Transverse colon (tissue), 4 donors: ENCODE measurements around the gene MAGOHB. TPM values are rescaled to one million over a fixed set of nuclear protein-coding genes. Genes with fewer than 3 reads are reported as not detected.

Experiments
- DNase-seq: peaks from one replicate; pipeline ENCODE4 v3.0.0-alpha.2; 2019
- H3K27ac ChIP-seq, 4 donors: fragments of 200-600 bp; sonication (generic); 2 replicates each; pipeline ENCODE4 v1.5.1; 2016 to 2018; ENCODE audit warnings: inconsistent platforms in 4 of 4
- H3K27me3 ChIP-seq: fragments of 200-600 bp; sonication (generic); 2 replicates; pipeline ENCODE4 v1.5.1; 2017; ENCODE audit warnings: inconsistent platforms
- H3K36me3 ChIP-seq, 4 donors: fragments of 200-600 bp; sonication (generic); 2 replicates each; pipeline ENCODE4 v1.5.1; 2017 to 2019; ENCODE audit warnings: inconsistent platforms in 4 of 4
- H3K4me1 ChIP-seq, 4 donors: fragments of 200-600 bp; sonication (generic); 2 replicates each; pipeline ENCODE4 v1.5.1; 2017 to 2020; ENCODE audit warnings: inconsistent platforms in 4 of 4
- H3K4me3 ChIP-seq, 4 donors: fragments of 200-600 bp; sonication (generic); 1 replicate in 1 of 4; 2 replicates in 3 of 4; pipeline versions ENCODE4 v1.5.1 to v1.6.1; 2017 to 2019; ENCODE audit warnings: inconsistent platforms in 4 of 4
- H3K9me3 ChIP-seq, 2 donors: fragments of 200-600 bp; sonication (generic); 2 replicates each; pipeline ENCODE4 v1.5.1; 2017 to 2019; ENCODE audit warnings: inconsistent platforms in 2 of 2
- EP300 ChIP-seq: sonication (generic); formaldehyde crosslinking; IDR thresholded peaks from one replicate; pipeline ENCODE4 v1.6.1; 2017; ENCODE audit warnings: antibody characterized with exemption, low read depth
- POLR2A ChIP-seq: fragments of 450-650 bp; IDR thresholded peaks from one replicate; pipeline ENCODE4 v1.6.1; 2016; ENCODE audit warnings: antibody characterized with exemption, mild to moderate bottlenecking, moderate library complexity
- POLR2AphosphoS5 ChIP-seq, 3 donors: sonication (generic); formaldehyde crosslinking; IDR thresholded peaks; one replicate each; pipeline ENCODE4 v1.6.1; 2016; ENCODE audit warnings: antibody characterized with exemption in 3 of 3
- WGBS, 2 donors: methylation state at CpG; one replicate each; pipeline ENCODE4 v1.1.5; 2018; ENCODE audit warnings: low coverage in 1 of 2; 5-methylcytosine and 5-hydroxymethylcytosine counted together
- in situ Hi-C, 4 donors: fragments of 200-750 bp; cut with MboI; loops; one replicate each; pipeline versions ENCODE4 v1.15.0 to v1.15.1; 2017; ENCODE audit warnings: low sequenced_read_pairs in 3 of 4, low pct_ligation_motif_present in 1 of 4, low pct_unique_long_range_greater_than_20kb in 1 of 4
- intact Hi-C: fragments of 100-400 bp; cut with DNase I; formaldehyde crosslinking; loops from one replicate; pipeline ENCODE4 v1.15.1; 2023; ENCODE audit warnings: low total_unique reads
- total RNA-seq, 4 donors: library from RNA; depleted of rRNA; stranded (reverse); fragments of >200 nt; gene quantifications; one replicate each; pipeline ENCODE4 v1.1.0, GENCODE V29; 2016
- TF ChIP-seq, protein P1 (sequence below), 5 experiments: fragments of 200-600 bp in 3 of 5; fragments of 450-650 bp in 2 of 5; sonication (generic) in 3 of 5; IDR thresholded peaks; 1 replicate in 2 of 5; 2 replicates in 3 of 5; pipeline ENCODE4 v1.5.1; 2016 to 2017; ENCODE audit warnings: antibody characterized with exemption in 5 of 5, inconsistent platforms in 3 of 5, mild to moderate bottlenecking in 2 of 5, moderate library complexity in 1 of 5

MAGOHB gene
- total RNA-seq, 4 donors from 2014 or later, result 0.75 to 9.7 (median 8.1) TPM; not detected in 1

DNA sequence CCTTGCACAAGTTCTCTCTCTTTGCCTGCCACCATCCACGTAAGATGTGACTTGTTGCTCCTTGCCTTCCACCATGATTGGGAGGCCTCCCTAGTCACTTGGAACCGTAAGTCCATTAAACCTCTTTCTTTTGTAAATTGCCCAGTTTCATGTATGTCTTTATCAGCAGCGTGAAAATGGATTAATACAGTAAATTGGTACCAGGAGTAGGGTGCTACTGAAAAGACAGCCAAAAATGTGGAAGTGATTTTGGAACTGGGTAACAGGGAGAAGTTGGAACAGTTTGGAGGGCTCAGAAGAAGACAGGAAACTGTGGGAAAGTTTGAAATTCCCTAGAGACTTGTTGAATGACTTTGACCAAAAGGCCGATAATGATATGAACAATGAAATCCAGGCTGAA lies 32.5 kb upstream of the MAGOHB start:
- no peak for TF ChIP-seq EP300
- TF ChIP-seq POLR2A, result no peak
- TF ChIP-seq, protein P1, sequence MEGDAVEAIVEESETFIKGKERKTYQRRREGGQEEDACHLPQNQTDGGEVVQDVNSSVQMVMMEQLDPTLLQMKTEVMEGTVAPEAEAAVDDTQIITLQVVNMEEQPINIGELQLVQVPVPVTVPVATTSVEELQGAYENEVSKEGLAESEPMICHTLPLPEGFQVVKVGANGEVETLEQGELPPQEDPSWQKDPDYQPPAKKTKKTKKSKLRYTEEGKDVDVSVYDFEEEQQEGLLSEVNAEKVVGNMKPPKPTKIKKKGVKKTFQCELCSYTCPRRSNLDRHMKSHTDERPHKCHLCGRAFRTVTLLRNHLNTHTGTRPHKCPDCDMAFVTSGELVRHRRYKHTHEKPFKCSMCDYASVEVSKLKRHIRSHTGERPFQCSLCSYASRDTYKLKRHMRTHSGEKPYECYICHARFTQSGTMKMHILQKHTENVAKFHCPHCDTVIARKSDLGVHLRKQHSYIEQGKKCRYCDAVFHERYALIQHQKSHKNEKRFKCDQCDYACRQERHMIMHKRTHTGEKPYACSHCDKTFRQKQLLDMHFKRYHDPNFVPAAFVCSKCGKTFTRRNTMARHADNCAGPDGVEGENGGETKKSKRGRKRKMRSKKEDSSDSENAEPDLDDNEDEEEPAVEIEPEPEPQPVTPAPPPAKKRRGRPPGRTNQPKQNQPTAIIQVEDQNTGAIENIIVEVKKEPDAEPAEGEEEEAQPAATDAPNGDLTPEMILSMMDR (IDR thresholded peaks at IDR 0.05), result no peak
- no peak for TF ChIP-seq POLR2AphosphoS5 (IDR thresholded peaks at IDR 0.05)
- Histone ChIP-seq H3K4me3 (no peak overlapping the region), H3K36me3 (no peaks in the 10 kb centered on the region), H3K27ac (no peak overlapping the region), H3K4me1 (peaks cover 0 to 26% (median 2%) of the 10 kb centered on the region in 4 donors), H3K9me3 (peaks cover 10 to 17% of the 10 kb centered on the region in 2 donors), H3K27me3 (no peaks in the 10 kb centered on the region)
- in situ Hi-C loops, result no loop called here
- 48 to 50% methylated on average over 4 of the region's 4 CpGs for WGBS, 2 donors
- intact Hi-C loops, result no loop called here
- no peak for DNase-seq

GRCh38 chr12:10641735-10642500 lies 28.5 kb upstream of the MAGOHB start:
- WGBS, 2 donors, result 53 to 61% methylated on average over 2 to 6 of the region's 6 CpGs
- TF ChIP-seq POLR2A, result peak; percentile 17
- TF ChIP-seq POLR2AphosphoS5 (IDR thresholded peaks at IDR 0.05), result peak in 2 of 3 donors; percentile 25 to 45
- TF ChIP-seq, protein P1 (IDR thresholded peaks at IDR 0.05), result no peak
- peaks cover 3 to 43% (median 15%) of the 10 kb centered on the region in 4 donors for H3K4me1 ChIP-seq
- H3K36me3 ChIP-seq, result no peaks in the 10 kb centered on the region
- peak; percentile 49 for DNase-seq
- intact Hi-C loops (no loop called here), in situ Hi-C loops (no loop called here)
- peak overlapping the region; percentile 59 to 71 (median 60) for H3K27ac ChIP-seq
- peaks cover 4 to 15% of the 10 kb centered on the region in 2 donors for H3K9me3 ChIP-seq
- no peak overlapping the region for H3K4me3 ChIP-seq
- no peaks in the 10 kb centered on the region for H3K27me3 ChIP-seq

GRCh38 chr12:10638728-10639127 lies 25.3 kb upstream of the MAGOHB start:
- H3K4me3 ChIP-seq, result no peak overlapping the region
- no peaks in the 10 kb centered on the region for H3K9me3 ChIP-seq
- H3K36me3 ChIP-seq, result no peaks in the 10 kb centered on the region
- H3K27ac ChIP-seq, result peak overlapping the region; percentile 45 to 73 (median 54)
- in situ Hi-C loops, result no loop called here
- intact Hi-C loops, result no loop called here
- H3K4me1 ChIP-seq, result peaks cover 7 to 58% (median 20%) of the 10 kb centered on the region in 4 donors
- WGBS, 2 donors, result 96 to 100% methylated on average over 1 of the region's 1 CpG
- TF ChIP-seq, protein P1 (IDR thresholded peaks at IDR 0.05), result no peak
- TF ChIP-seq EP300 (no peak), POLR2AphosphoS5 (IDR thresholded peaks at IDR 0.05) (no peak), POLR2A (no peak)
- no peak for DNase-seq
- no peaks in the 10 kb centered on the region for H3K27me3 ChIP-seq

- DNase-seq, result peak; percentile 16
Observed at GRCh38 chr12:10636611-10637010, 23.2 kb upstream of the MAGOHB start.

More at GRCh38 chr12:10636611-10637010, 23.2 kb upstream of the MAGOHB start:
- WGBS, 2 donors, result 32 to 52% methylated on average over 3 to 6 of the region's 6 CpGs
- TF ChIP-seq EP300 (no peak), POLR2AphosphoS5 (IDR thresholded peaks at IDR 0.05) (no peak), POLR2A (no peak)
- TF ChIP-seq, protein P1 (IDR thresholded peaks at IDR 0.05), result no peak
- Histone ChIP-seq H3K36me3 (no peaks in the 10 kb centered on the region), H3K4me3 (no peak overlapping the region), H3K27ac (peak overlapping the region; percentile 61 to 73 (median 65)), H3K9me3 (no peaks in the 10 kb centered on the region), H3K27me3 (no peaks in the 10 kb centered on the region), H3K4me1 (peaks cover 6 to 45% (median 20%) of the 10 kb centered on the region in 4 donors)
- in situ Hi-C loops (no loop called here), intact Hi-C loops (no loop called here)
